ENCODE results near the gene ARHGEF19. TPM values are rescaled to one million over a fixed set of nuclear protein-coding genes. Genes with fewer than 3 reads are reported as not detected.

Gene ARHGEF19
- total and polyA plus RNA-seq, 9 of the 15 experiments (the other 6 are each of a cell fraction or from before 2014, with no cell fraction given): 0.73 to 21.0 (median 5.2) TPM

GRCh38 chr1:16243936-16244649 lies 31.6 kb upstream of the ARHGEF19 start:
- ATAC-seq (peak; percentile 79), DNase-seq (ENCODE audit: extremely low read depth in 1 of 4, low spot score in 3 of 4) (peak; percentile 77 to 91 (median 82)), FAIRE-seq (peak; percentile 95)
- H3K9me3 ChIP-seq (replicated peaks; ENCODE audit: control insufficient read depth, insufficient read depth, low read depth, low read length): no peaks in the 10 kb centered on the region
- in situ Hi-C loops (cut with MboI) (loop anchor here (5.0 kb wide), 1 partner anchor 162 kb away; no protein-coding TSS in a partner anchor), intact Hi-C loops (cut with micrococcal nuclease) (loop anchor here (1.0 to 2.0 kb wide), 4 partner anchors 38 to 165 kb away; no protein-coding TSS in a partner anchor)
- no peak overlapping the region for H2AFZ ChIP-seq (ENCODE audit: low read depth, low read length)
- no peaks in the 10 kb centered on the region for H3K27me3 ChIP-seq (ENCODE audit: control insufficient read depth in 2 of 2, insufficient read depth in 2 of 2, low read length in 2 of 2)
- no TSS peak for BruUV-seq (replicated peaks)
- peaks cover 7% of the 10 kb centered on the region for H3K9me1 ChIP-seq (ENCODE audit: control insufficient read depth, insufficient read depth, low read length)
- peaks cover 13 to 36% of the 10 kb centered on the region in 2 experiments for H3K4me1 ChIP-seq (replicated peaks in 1 of 2; ENCODE audit: control insufficient read depth in 2 of 2, insufficient read depth in 2 of 2, low read length in 2 of 2)
- H4K20me1 ChIP-seq (replicated peaks; ENCODE audit: control insufficient read depth, insufficient read depth, low read length): no peaks in the 10 kb centered on the region
- H3K9ac ChIP-seq (ENCODE audit: insufficient read depth in 1 of 2, low read depth in 2 of 2, low read length in 2 of 2): no peak overlapping the region; a peak in 1 of 4 replicates
- H3K79me2 ChIP-seq (ENCODE audit: control insufficient read depth, insufficient read depth, low read length): peaks cover 6% of the 10 kb centered on the region; the same call in 1 of the 3 replicates
- H3K4me3 ChIP-seq: no peak overlapping the region
- no peak overlapping the region for H3K27ac ChIP-seq (ENCODE audit: extremely low read depth, low read depth, low read length)
- 35% methylated on average over 8 of the region's 8 CpGs for WGBS (ENCODE audit: insufficient coverage, low coverage, missing lambda C conversion rate)
- H3K4me2 ChIP-seq (ENCODE audit: insufficient read depth, low read length): no peak overlapping the region
- CTCF ChIA-PET (ENCODE audit: low intra/inter-chr PET ratio): interaction anchor here (0.9 to 2.7 kb wide), 8 partner anchors 39 to 235 kb away, joined by 3 to 38 read pairs (median 6); partner anchors contain the start of gene FAM131C
- POLR2A ChIA-PET: interaction anchor here (0.6 to 1.6 kb wide), 12 partner anchors 9 to 1642 kb away, joined by 3 to 6 read pairs (median 4); no protein-coding TSS in a partner anchor
- peaks cover 21% of the 10 kb centered on the region for H3K36me3 ChIP-seq (ENCODE audit: control insufficient read depth, insufficient read depth, low read length)
- TF ChIP-seq CC2D1A (IDR thresholded peaks at IDR 0.05): peak; percentile 82
- TF ChIP-seq SMC3 (conservative IDR thresholded peaks at IDR 0.05; ENCODE audit: insufficient read depth, low read depth, low read length): peak; percentile 93
- peak; percentile 92 to 93 for TF ChIP-seq RAD21 (CRISPR knock-in tag; conservative IDR thresholded peaks at IDR 0.05 in 1 of 2, IDR thresholded peaks at IDR 0.05 in 1 of 2)
- TF ChIP-seq, protein P1, sequence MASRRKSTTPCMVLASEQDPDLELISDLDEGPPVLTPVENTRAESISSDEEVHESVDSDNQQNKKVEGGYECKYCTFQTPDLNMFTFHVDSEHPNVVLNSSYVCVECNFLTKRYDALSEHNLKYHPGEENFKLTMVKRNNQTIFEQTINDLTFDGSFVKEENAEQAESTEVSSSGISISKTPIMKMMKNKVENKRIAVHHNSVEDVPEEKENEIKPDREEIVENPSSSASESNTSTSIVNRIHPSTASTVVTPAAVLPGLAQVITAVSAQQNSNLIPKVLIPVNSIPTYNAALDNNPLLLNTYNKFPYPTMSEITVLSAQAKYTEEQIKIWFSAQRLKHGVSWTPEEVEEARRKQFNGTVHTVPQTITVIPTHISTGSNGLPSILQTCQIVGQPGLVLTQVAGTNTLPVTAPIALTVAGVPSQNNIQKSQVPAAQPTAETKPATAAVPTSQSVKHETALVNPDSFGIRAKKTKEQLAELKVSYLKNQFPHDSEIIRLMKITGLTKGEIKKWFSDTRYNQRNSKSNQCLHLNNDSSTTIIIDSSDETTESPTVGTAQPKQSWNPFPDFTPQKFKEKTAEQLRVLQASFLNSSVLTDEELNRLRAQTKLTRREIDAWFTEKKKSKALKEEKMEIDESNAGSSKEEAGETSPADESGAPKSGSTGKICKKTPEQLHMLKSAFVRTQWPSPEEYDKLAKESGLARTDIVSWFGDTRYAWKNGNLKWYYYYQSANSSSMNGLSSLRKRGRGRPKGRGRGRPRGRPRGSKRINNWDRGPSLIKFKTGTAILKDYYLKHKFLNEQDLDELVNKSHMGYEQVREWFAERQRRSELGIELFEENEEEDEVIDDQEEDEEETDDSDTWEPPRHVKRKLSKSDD (conservative IDR thresholded peaks at IDR 0.05; ENCODE audit: low read length): 0 out of 2 replicates have a peak, but pooled peaks have one; percentile 25
- TF ChIP-seq RB1 (IDR thresholded peaks at IDR 0.05; ENCODE audit: low read depth): peak; percentile 83; the same call in 1 of the 2 replicates
- TF ChIP-seq, protein P2, sequence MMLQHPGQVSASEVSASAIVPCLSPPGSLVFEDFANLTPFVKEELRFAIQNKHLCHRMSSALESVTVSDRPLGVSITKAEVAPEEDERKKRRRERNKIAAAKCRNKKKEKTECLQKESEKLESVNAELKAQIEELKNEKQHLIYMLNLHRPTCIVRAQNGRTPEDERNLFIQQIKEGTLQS (IDR thresholded peaks at IDR 0.05): no peak
- TF ChIP-seq, protein P2 (CRISPR knock-in tag; conservative IDR thresholded peaks at IDR 0.05): 0 out of 2 replicates have a peak, but pooled peaks have one; percentile 39
- TF ChIP-seq ESRRA (IDR thresholded peaks at IDR 0.05; ENCODE audit: borderline replicate concordance, low read depth): 0 out of 2 replicates have a peak, but pooled peaks have one; percentile 10
- TF ChIP-seq MBD1 (CRISPR knock-in tag; IDR thresholded peaks at IDR 0.05): 0 out of 2 replicates have a peak, but pooled peaks have one; percentile 5
- peak in 1 of 2 experiments; percentile 57; a peak in 1 of 4 replicates for TF ChIP-seq ARNT (IDR thresholded peaks at IDR 0.05)
- peak; percentile 43; the same call in 1 of the 2 replicates for TF ChIP-seq MYNN (IDR thresholded peaks at IDR 0.05)
- TF ChIP-seq MYNN (CRISPR knock-in tag; IDR thresholded peaks at IDR 0.05): no peak
- TF ChIP-seq CTCF (IDR thresholded peaks at IDR 0.05 in 2 of 3, conservative IDR thresholded peaks at IDR 0.05 in 1 of 3; ENCODE audit: insufficient read depth in 2 of 3, low read depth in 1 of 3, low read length in 3 of 3): peak; percentile 92 to 98 (median 97)

Measured in K562 (cell line).